ENCODE data around the gene MCTP1.

DNA sequence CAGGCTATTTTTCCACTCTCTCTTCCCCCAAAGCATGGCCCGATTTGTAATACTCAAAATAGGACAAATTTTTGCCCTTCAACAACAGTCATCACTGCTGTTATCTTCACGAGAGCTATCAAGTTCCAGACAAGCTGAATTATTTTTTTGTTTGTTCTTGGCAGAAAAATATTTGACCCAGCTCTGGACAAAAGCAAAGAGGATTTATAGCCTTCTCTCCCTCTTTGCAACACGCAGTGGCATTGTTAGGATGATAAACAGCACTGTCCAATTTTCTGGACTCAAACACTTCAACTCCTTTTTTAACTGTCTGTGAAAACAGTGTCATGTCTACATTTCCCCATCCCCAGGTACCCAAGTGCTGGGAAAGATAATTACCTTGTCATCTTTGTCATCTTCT lies 506.2 kb downstream of the MCTP1 start:
- TF ChIP-seq, protein P1, sequence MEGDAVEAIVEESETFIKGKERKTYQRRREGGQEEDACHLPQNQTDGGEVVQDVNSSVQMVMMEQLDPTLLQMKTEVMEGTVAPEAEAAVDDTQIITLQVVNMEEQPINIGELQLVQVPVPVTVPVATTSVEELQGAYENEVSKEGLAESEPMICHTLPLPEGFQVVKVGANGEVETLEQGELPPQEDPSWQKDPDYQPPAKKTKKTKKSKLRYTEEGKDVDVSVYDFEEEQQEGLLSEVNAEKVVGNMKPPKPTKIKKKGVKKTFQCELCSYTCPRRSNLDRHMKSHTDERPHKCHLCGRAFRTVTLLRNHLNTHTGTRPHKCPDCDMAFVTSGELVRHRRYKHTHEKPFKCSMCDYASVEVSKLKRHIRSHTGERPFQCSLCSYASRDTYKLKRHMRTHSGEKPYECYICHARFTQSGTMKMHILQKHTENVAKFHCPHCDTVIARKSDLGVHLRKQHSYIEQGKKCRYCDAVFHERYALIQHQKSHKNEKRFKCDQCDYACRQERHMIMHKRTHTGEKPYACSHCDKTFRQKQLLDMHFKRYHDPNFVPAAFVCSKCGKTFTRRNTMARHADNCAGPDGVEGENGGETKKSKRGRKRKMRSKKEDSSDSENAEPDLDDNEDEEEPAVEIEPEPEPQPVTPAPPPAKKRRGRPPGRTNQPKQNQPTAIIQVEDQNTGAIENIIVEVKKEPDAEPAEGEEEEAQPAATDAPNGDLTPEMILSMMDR (IDR thresholded peaks at IDR 0.05) = no peak
- TF ChIP-seq POLR2AphosphoS5 (IDR thresholded peaks at IDR 0.05) (no peak), POLR2A (IDR thresholded peaks at IDR 0.05; ENCODE audit: low read depth) (no peak), EP300 (IDR thresholded peaks at IDR 0.05) (no peak)

All from esophagus muscularis mucosa (tissue), 4 donors.